BLaER1 (cell line): ENCODE data around the gene SMARCD1.

Source experiments
- H3K27ac ChIP-seq: shearing (Covaris generic); formaldehyde crosslinking; 2 replicates; pipeline ENCODE4 v1.8.1; 2022
- H3K27me3 ChIP-seq: shearing (Covaris generic); formaldehyde crosslinking; 2 replicates; pipeline ENCODE4 v1.8.1; 2022
- H3K36me3 ChIP-seq: shearing (Covaris generic); formaldehyde crosslinking; 2 replicates; pipeline ENCODE4 v1.8.1; 2022
- H3K4me1 ChIP-seq: shearing (Covaris generic); formaldehyde crosslinking; 2 replicates; pipeline ENCODE4 v1.8.1; 2022
- H3K4me2 ChIP-seq: shearing (Covaris generic); formaldehyde crosslinking; 2 replicates; pipeline ENCODE4 v1.8.1; 2022
- H3K4me3 ChIP-seq: shearing (Covaris generic); formaldehyde crosslinking; 2 replicates; pipeline ENCODE4 v1.8.1; 2022
- H3K9ac ChIP-seq: shearing (Covaris generic); formaldehyde crosslinking; 2 replicates; pipeline ENCODE4 v1.8.1; 2022
- H3K9me3 ChIP-seq: shearing (Covaris generic); formaldehyde crosslinking; 2 replicates; pipeline ENCODE4 v1.8.1; 2022
- H4K20me1 ChIP-seq: shearing (Covaris generic); formaldehyde crosslinking; 2 replicates; pipeline ENCODE4 v1.8.1; 2022
- Cebpa-rat ChIP-seq: shearing (Covaris generic); IDR thresholded peaks from 2 replicates; pipeline ENCODE4 v1.8.1; 2022

The SMARCD1 gene

GRCh38 chr12:50047693-50048250 is 37.4 kb upstream of the SMARCD1 start:
- Histone ChIP-seq H3K27me3 (peaks cover 43% of the 10 kb centered on the region), H4K20me1 (no peaks in the 10 kb centered on the region; the same call in 1 of the 2 replicates), H3K4me3 (no peak overlapping the region), H3K36me3 (no peaks in the 10 kb centered on the region), H3K9me3 (no peaks in the 10 kb centered on the region), H3K9ac (no peak overlapping the region), H3K4me2 (no peak overlapping the region), H3K27ac (no peak overlapping the region), H3K4me1 (no peaks in the 10 kb centered on the region)
- TF ChIP-seq Cebpa-rat, result no peak

GRCh38 chr12:50049254-50050118 is 35.7 kb upstream of the SMARCD1 start:
- Histone ChIP-seq H3K4me3 (no peak overlapping the region), H3K36me3 (no peaks in the 10 kb centered on the region), H3K9me3 (no peaks in the 10 kb centered on the region), H3K4me1 (no peaks in the 10 kb centered on the region), H4K20me1 (no peaks in the 10 kb centered on the region; the same call in 1 of the 2 replicates), H3K4me2 (no peak overlapping the region), H3K27me3 (peaks cover 47% of the 10 kb centered on the region), H3K27ac (no peak overlapping the region), H3K9ac (no peak overlapping the region)
- no peak for TF ChIP-seq Cebpa-rat

GRCh38 chr12:50050119-50050385 is 35.1 kb upstream of the SMARCD1 start:
- H3K4me1 ChIP-seq, result no peaks in the 10 kb centered on the region
- no peaks in the 10 kb centered on the region for H3K9me3 ChIP-seq
- no peaks in the 10 kb centered on the region for H3K36me3 ChIP-seq
- peaks cover 47% of the 10 kb centered on the region for H3K27me3 ChIP-seq
- H3K4me2 ChIP-seq, result no peak overlapping the region
- no peak overlapping the region for H3K4me3 ChIP-seq
- H3K9ac ChIP-seq, result no peak overlapping the region
- H3K27ac ChIP-seq, result no peak overlapping the region
- H4K20me1 ChIP-seq, result no peaks in the 10 kb centered on the region; the same call in 1 of the 2 replicates
- no peak for TF ChIP-seq Cebpa-rat

GRCh38 chr12:50050410-50051098 is 34.6 kb upstream of the SMARCD1 start:
- Histone ChIP-seq H3K4me2 (no peak overlapping the region), H3K4me1 (no peaks in the 10 kb centered on the region), H3K36me3 (no peaks in the 10 kb centered on the region), H3K9me3 (no peaks in the 10 kb centered on the region), H3K27me3 (peaks cover 47% of the 10 kb centered on the region), H4K20me1 (no peaks in the 10 kb centered on the region; the same call in 1 of the 2 replicates), H3K4me3 (no peak overlapping the region), H3K27ac (no peak overlapping the region), H3K9ac (no peak overlapping the region)
- TF ChIP-seq Cebpa-rat, result no peak

- peaks cover 52% of the 10 kb centered on the region for H3K27me3 ChIP-seq
- H3K36me3 ChIP-seq, result no peaks in the 10 kb centered on the region
- H3K4me1 ChIP-seq, result peaks cover 5% of the 10 kb centered on the region
- H3K27ac ChIP-seq, result no peak overlapping the region
- no peaks in the 10 kb centered on the region for H3K9me3 ChIP-seq
- H3K9ac ChIP-seq, result no peak overlapping the region
- no peak for TF ChIP-seq Cebpa-rat
- H3K4me2 ChIP-seq, result no peak overlapping the region
- H3K4me3 ChIP-seq, result no peak overlapping the region
- peaks cover under 1% of the 10 kb centered on the region; the same call in 1 of the 2 replicates for H4K20me1 ChIP-seq
These were observed 33.9 kb upstream of the SMARCD1 start for GRCh38 chr12:50051101-50051806.

GRCh38 chr12:50052544-50052943 is 32.6 kb upstream of the SMARCD1 start:
- Histone ChIP-seq H3K4me2 (no peak overlapping the region), H3K4me3 (no peak overlapping the region), H3K9me3 (no peaks in the 10 kb centered on the region), H3K27me3 (peaks cover 64% of the 10 kb centered on the region), H3K36me3 (no peaks in the 10 kb centered on the region), H3K27ac (no peak overlapping the region), H4K20me1 (peaks cover 8% of the 10 kb centered on the region), H3K9ac (no peak overlapping the region), H3K4me1 (peaks cover 15% of the 10 kb centered on the region)
- TF ChIP-seq Cebpa-rat, result no peak

- H3K9ac ChIP-seq, result no peak overlapping the region
- no peaks in the 10 kb centered on the region for H3K36me3 ChIP-seq
- no peaks in the 10 kb centered on the region for H3K9me3 ChIP-seq
- peaks cover 15% of the 10 kb centered on the region for H3K4me1 ChIP-seq
- TF ChIP-seq Cebpa-rat, result no peak
- peaks cover 8% of the 10 kb centered on the region for H4K20me1 ChIP-seq
- H3K4me3 ChIP-seq, result no peak overlapping the region
- H3K27ac ChIP-seq, result no peak overlapping the region
- no peak overlapping the region for H3K4me2 ChIP-seq
- H3K27me3 ChIP-seq, result peaks cover 66% of the 10 kb centered on the region
These were observed 32.2 kb upstream of the SMARCD1 start for GRCh38 chr12:50052964-50053363.

GRCh38 chr12:50053583-50053982 is 31.6 kb upstream of the SMARCD1 start:
- no peaks in the 10 kb centered on the region for H3K9me3 ChIP-seq
- no peak overlapping the region for H3K4me3 ChIP-seq
- peaks cover 71% of the 10 kb centered on the region for H3K27me3 ChIP-seq
- no peak overlapping the region for H3K27ac ChIP-seq
- H3K4me1 ChIP-seq, result peaks cover 22% of the 10 kb centered on the region
- H3K36me3 ChIP-seq, result no peaks in the 10 kb centered on the region
- no peak overlapping the region for H3K9ac ChIP-seq
- no peak overlapping the region for H3K4me2 ChIP-seq
- H4K20me1 ChIP-seq, result peaks cover 8% of the 10 kb centered on the region
- TF ChIP-seq Cebpa-rat, result no peak

GRCh38 chr12:50055831-50056638 is 29.1 kb upstream of the SMARCD1 start:
- H3K4me1 ChIP-seq, result peaks cover 31% of the 10 kb centered on the region
- 0 out of 2 replicates have a peak, but pooled peaks cover 6% of the 10 kb centered on the region for H3K36me3 ChIP-seq
- peaks cover 8% of the 10 kb centered on the region for H4K20me1 ChIP-seq
- no peaks in the 10 kb centered on the region for H3K9me3 ChIP-seq
- H3K4me2 ChIP-seq, result peak overlapping the region; percentile 92
- peaks cover 49% of the 10 kb centered on the region for H3K27me3 ChIP-seq
- no peak overlapping the region for H3K27ac ChIP-seq
- no peak overlapping the region for H3K9ac ChIP-seq
- no peak for TF ChIP-seq Cebpa-rat
- H3K4me3 ChIP-seq, result no peak overlapping the region; the same call in 1 of the 2 replicates
